NCI-H146 treated with DMSO at 0.1 percent for 48 hours (cell line): Measurements from ENCODE around the gene ERLIN1.

Source experiments
- DNase-seq: peaks from one replicate; lab custom pipeline; 2025; ENCODE audit not compliant: unreplicated experiment; lab: John Stamatoyannopoulos, UW

Gene ERLIN1

DNA sequence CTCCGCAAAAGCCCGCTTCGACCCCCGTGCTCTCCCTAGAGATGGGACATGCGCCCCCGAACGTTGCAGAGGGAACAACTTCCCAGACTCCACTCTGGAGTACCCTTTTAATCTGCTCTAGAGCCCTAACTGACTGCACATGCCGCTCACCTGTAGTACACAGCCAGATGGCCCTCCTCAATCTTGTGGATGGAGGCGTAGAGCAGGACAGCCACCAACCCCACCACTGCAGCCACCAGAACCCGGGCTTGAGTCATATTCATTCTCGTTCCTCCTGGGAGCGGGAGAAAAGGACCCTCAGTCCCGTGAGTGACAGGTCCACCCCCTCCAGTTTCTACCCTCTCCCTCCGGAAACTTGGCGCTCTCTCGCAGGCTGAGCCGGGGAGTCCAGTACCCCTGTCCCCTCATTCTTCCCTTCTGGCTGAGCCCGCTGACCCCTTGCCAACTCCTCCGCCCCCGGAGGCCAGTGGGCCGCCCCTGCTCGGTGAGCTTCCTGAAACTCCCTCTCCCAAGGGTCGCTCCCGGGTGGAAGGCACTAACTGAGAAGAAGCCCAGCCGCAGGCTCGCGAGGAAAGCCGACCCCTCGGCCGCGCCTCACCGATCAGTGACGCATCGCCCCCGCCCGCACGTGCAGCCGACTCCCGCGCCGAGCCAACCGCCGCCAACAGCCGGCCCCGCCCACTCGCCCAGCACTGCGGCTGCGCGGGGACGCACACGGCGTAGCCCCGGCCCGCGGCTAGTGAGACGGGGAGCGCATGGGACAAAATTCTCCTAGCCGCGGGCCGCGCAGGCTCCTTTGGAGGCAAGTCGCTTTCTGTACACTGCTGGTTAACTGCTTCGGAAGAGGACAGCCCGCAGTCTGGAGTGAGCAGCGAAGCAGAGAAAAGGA lies at the start of gene ERLIN1:
ERLIN1 (minus strand) TSS at position 666 of the 889 bp plus-strand sequence; CDS start at position 263, 403 bp downstream.
- peak; percentile 87 for DNase-seq

DNA sequence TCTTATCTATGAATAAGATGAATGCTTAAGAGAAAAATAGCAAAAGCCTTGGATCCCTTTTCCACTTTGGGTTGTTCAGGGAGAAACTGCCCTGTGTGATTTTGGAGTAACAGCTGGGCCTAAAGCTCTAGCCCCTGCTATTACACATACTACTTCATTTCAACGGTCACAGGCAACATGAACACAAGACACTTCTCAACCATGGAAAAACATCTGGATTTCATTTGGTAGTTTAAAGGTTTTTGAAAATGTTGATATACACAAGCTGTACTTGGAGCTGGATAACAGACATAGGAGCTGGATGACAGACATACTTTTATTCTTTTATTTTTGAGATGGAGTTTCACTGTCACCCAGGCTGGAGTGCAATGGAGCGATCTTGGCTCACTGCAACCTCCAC lies 46.3 kb upstream of the ERLIN1 start:
- DNase-seq: no peak

DNA sequence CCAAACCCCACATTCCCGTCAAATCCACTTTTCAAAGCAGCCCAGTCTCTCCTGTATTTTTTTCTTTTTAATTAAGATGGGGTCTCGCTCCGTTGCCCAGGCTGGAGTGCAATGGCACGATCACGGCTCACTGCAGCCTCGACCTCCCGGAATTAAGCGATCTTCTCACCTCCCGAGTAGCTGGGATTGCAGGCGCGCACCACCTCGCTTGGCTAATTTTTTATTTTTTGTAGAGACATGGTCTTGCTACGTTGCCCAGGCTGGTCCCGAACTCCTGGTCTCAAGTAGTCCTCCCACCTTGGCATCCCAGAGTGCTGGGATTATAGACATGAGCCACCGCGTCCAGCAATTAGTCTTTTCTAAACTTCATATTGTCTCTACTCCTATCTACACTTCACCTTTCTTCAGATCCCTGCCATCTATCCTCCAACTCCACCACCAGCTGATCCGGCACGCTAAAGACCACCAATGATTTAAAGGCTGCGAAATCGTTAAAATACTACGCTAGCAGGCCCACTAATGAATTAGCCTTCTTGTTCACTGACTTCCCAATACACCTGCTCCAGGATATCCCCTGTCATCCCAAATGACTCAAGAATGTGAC lies 44.1 kb upstream of the ERLIN1 start:
- DNase-seq: no peak

DNA sequence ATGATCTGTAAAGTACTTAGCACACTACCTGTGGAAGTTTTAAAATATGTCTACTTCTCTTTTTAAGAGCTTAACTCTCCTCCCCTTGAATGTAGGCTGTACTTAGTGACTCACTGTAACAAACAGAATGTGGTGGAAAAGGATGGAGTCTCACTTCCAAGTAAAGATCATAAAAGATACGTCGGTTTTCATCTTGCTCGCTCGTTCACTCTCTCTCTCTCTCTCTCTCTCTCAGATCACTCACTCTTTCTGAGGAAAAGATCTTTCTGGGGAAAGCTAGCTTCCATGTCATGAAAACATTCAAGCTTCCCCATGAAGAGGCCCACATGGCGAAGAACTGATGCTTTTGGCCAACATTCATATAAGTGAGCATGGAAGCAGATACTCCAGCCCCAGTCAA lies 38.0 kb upstream of the ERLIN1 start:
- DNase-seq: no peak

DNA sequence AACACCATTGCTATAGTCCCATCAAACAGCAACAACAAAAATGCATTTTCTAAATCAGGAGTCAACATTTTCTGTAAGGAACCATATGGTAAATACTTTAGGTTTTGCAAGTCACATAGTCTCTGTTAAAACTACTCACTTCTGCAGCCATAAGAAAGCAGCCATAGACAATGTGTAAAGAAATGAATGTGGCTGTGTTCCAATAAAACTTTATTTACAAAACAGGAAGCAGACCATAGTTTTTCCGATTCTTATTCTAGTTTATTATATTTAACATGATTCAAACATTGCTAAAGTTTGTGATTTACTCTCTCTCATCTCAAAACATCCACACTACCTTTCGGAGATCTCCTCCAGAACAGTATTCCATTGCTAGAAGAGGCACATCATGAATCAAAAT lies 36.7 kb upstream of the ERLIN1 start:
- no peak for DNase-seq

DNA sequence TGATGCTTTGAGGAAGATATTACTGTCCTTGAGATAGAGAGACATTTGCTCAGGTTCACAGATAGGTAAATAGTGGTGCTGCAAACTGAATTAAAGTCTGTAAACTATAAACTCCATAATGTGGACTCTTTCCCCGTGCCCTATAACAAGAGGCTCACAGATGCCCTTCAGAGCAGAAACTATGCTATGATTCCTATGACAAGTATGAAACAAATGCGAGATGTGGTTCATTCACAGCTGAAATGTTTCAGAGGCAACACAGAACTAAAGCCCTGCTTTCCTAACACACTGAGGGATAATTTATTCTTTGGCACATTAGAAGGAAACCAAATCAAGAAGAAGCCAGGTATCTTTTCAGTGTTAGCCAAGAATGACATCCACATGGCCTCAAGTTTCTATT lies 30.2 kb upstream of the ERLIN1 start:
- no peak for DNase-seq

DNA sequence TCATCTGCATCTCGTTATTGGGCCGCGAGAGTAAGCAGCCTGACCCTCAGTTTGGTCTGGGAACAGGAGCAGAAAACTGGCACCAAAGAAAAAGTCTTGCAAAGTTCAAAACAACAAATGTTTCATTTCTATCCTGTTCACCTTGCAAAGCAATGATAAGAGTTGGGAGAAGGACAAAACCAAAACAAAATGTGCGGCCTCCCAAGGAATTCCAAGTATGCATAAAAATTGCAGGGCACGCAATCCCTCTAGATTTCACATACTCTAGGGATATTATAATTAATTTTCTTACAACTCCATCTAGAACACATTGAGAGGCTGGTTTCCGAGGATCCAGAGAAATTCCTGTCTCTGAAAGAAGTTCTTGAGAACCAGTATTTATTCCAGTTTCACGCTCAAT lies 23.5 kb upstream of the ERLIN1 start:
- DNase-seq: no peak

DNA sequence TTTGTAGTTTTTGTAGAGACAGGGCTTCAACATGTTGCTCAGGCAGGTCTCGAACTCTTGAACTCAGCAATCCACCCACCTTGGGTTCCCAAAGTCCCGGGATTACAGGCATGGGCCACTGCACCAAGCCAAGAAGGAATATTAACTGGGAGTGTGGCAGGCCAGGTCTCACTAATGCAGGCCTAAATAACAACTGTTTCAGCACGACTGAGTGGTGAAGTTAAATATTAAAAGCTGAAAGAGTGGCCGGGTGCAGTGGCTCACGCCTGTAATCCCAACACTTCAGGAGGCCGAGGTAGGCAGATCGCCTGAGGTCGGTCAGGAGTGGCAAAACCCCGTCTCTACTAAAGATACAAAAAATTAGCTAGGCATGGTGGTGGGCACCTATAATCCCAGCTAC lies 22.4 kb upstream of the ERLIN1 start:
- DNase-seq: no peak

DNA sequence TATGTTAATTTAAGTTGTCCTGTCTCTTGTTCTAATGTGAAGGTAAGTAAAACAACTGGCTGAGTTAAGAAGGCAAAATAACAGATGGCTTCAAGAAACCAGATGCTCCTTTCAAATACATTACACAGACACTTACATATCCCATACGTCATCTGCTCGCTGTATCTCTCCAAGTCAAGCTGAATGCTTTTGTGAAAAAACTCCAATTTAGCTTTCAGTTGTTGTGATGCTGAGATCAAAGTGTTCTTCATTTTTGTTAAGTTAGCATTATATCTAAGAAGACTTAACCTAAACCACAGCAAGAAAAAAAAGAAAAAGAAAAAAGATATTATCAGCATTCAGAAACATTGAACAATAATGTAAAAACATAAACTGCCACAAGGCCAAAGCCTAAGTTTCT lies 18.5 kb upstream of the ERLIN1 start:
- no peak for DNase-seq

DNA sequence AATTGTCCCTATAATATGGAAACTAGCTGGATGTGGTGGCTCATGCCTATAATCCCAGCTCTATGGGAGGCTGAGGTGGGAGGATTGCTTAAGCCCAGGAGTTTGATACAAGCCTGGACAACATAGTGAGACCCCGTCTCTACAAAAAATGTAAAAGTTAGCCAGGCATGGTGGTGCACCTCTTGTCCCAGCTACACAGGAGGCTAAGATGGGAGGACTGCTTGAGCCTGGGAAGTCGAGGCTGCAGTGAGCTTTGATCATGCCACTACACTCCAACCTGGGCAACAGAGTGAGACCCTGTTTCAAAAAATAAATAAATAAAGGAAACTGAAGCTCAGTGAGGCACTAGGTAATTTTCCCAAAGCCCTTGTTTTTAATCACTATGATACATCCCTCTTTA lies 15.7 kb upstream of the ERLIN1 start:
- no peak for DNase-seq

DNA sequence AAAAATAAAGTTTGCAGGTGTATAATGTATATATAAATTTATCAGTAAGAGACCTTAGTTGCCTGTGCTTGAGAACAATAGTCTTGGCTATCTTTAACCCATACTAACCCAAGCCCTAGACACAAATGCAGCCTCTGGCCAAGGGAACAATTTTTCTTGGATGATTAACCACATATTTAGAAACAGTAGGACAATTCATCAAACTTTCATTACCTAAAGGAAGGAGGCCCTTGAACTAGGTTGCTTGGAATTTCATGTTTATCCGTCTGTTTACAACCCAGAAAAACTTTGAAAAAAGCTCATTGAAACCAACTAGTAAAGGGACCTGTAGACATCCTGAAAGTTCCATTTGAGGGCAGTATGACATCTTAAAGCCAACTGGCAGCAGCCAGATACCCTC lies 8.9 kb upstream of the ERLIN1 start:
- no peak for DNase-seq

DNA sequence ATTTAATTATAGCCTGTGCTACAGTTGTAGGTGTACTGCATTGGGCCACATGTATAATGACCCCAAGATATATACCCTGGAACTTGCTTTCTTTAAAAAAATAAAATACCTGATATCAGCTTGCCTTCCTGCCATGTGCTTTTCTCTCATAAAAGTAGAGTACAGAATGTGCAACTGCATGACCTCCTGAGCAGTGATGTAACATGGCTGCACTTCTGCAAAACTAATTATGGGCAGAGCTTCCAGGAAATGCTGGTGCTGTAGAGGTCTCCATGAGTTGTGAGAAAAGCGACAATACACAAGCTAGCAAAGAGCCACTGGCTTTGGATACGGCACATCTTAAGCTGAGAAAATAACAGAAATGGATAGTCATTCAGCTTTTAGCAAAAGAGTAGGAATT lies 6.5 kb upstream of the ERLIN1 start:
- no peak for DNase-seq

DNA sequence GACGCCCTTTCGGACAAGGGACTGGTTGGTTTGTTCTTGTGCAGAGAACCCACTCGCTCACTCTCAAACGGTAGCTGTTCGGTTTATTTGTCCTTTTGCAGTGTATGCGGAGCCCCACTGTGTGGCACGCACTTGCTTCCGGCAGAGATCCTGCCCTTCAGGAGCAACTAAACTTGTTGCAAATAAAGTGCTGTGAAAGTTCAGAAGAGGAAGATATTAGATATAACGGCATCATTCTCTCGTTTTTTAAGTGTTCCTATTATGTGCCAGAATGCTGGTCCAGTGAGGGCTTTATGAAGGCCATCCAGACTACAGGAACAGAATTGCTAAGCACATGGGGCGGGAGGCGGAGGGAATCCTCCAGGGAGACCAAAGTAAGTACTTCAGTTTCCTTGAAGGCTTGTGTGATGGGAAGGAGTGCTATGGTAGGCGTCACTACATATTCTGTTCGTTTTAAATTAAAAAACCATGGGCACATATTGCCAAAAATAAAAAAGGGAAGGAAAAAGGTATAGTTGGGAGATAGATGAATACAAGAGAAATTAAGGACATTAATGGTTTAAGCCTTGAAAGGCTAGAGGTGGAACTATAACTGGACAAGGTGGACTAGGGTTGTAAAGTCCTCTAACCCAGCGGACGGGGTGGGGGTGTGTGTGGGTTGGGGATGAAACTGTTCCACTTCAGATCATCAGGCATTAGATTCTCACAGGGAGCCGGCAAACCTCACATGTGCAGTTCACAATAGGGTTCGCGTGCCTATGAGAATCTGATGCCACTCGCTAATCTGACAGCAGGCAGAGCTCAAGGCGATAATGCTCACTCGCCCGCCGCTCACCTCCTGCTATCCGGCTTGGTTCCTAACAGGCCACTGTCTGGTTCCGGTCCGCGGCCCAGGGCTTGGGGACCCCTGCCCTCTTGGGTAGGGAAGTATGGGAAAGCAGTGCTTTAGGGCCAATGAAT lies 704 bp upstream of the ERLIN1 start:
- DNase-seq: no peak

DNA sequence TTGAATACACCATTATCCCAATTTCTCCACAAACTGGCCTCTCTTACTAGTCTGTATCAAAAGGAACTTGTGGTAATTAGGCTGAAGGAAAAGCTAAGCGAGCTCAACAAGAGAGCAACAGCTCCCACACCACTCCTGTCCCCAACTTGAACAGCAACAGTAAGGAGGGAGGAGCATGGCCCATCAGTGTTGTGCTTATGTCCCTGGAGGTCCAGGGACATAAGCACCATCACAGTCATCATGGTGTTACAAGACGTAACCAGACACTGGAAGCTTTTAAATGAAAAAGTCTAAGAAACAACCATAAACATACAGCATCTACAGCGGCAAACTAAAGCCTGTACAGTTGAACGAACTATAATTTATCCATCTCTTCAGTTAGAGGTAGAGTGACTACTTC lies 989 bp downstream of the ERLIN1 start:
- DNase-seq: no peak

DNA sequence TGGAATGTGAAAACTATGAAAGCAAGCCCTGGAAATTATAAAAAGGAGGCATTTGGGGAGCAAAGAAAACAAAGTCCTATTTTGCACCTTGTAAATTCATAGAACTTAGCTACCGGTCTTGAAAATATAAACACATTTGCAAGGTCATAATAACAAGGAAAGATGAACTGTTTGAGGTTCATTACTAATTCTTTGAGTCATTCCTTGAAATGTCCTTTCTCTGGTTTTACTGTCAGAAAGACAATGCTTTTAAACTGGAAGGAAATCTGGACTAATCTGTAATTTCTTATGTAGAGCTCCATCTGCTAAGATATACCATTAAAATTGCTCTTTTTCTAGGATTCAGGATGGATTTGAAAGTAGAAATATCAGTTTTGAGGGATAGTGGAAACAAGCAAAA lies 1.4 kb downstream of the ERLIN1 start:
- no peak for DNase-seq

DNA sequence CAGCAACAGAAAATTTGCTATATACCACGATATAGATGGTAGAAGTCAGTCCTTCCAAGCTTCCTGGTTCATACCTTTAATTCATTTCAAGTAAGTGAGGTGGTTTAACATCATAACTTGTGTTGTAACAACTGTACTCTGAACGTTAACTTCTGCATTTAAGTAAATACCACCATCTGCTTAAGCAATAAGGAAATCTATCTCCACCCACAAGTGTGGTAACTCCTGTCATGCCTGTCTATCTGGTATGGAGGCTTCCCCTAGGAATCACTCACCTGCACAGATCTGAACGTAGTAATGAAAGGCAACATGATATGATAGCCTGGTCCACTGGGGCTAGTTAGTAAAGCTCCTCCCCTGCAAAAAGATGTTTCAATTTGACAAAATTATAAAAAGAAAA lies 2.3 kb downstream of the ERLIN1 start:
- no peak for DNase-seq

DNA sequence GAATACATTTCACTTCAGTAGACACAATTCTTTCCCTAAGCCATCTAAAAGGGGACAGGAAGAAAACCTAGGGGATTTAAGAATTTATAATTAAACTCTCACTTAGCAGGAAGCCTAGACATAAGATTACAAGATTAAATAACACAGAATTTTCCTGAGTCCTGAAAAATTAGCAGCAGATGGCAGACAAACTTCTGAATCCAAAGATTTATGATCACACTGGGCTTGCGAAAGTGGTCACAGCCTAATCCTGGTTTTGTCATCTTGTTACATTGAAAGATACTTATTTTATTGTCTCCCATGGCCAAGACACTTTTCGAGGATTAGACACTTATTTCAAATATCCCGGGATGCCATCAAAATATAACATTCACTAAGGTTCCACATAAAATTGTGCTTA lies 2.9 kb downstream of the ERLIN1 start:
- no peak for DNase-seq

DNA sequence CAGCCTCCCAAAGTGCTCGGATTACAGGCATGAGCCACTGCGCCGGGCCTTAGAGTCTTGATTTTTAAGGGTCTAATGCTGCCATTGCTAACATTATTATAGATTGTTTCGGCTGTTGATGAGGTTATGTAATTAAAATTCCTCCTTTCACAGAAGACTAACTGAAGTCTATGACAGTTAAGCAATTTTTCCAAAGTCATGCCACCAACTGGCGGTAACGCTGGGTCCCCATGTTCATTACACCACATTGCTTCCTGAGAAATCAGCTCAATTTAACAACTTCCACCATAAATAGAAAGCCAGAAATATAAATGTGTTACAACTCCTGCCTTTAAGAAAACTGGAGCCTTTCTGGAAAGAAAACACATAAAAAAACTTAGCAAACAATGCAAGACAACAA lies 3.5 kb downstream of the ERLIN1 start:
- no peak for DNase-seq

DNA sequence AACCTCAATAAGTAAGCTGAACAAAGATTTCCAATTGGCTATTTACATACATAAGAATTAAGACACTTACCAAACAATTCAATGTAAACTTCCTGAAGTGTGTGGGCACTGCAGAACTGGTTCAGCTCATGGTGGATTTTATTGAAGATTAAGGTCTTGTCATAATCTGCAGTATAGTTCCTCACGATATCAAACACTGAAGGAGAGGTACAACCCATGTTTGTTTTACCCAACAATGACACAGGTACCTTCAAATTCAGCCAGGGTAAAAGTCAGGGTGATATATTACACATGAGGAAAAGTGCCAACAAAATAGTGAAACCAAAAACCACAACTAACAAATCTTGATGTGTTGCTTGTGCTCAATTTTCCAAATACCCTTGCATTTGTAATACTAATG lies 10.0 kb downstream of the ERLIN1 start:
- DNase-seq: no peak

DNA sequence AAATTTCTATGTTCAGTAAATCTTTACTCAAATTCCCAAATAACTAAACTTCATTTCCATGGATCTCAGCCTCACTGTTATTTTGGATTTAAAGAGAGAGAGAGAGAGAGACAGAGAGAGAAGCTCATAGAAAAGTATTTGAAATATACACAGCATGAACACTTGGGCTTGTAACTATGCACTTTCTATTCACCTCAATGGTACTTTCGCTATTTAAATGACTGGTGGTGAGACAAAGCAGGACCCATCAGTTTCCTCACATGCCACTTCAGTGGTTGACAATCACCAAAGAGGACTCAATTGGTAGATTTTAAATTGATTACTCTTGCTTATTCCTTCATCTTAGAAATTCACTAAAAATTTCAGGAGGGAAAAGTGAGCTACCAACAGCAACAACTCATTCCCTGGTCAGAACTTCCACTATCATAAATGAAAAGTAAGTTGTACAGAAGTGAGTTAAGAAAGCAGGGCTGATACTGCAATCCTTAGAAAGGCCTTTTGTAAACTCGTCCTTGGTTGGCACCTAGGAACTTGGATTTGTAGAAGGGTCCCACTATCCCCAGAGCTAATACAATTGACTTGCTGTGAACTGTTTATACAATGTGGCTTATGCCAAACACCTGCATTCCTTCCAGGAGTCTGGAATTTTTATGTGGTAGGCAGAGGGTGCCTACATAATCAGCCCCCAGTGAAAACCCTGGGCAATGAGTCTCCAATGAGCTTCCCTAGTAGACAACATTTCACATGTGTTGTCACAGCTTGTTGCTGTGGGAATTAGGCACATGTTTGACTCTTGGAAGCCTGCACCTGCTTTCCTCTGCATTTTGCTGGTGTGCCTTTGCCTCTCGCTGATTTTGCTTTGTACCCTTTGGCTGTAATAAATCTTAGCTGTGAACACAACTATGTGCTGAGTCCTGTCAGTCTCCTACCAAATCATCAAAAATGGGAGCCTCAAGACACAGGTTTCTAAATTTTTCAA lies 10.8 kb downstream of the ERLIN1 start:
- DNase-seq: no peak
